DOHH2 (cell line): ENCODE measurements around the gene GRXCR1.

Experiments
- H3F3A ChIP-seq: fragments of 200-600 bp; sonication (generic), shearing (Covaris generic); 2 replicates; pipeline ENCODE4 v1.6.0; 2016; ENCODE audit warnings: antibody characterized with exemption, mild to moderate bottlenecking; ENCODE audit not compliant: control insufficient read depth, insufficient read depth
- H3K27ac ChIP-seq: fragments of 200-600 bp; sonication (generic); 2 replicates; pipeline ENCODE4 v1.5.1; 2014; ENCODE audit warnings: low read depth, mild to moderate bottlenecking, low read length, moderate library complexity
- H3K27me3 ChIP-seq: fragments of 200-600 bp; sonication (generic); 2 replicates; pipeline ENCODE4 v1.6.1; 2014; ENCODE audit warnings: mild to moderate bottlenecking, low read length, mixed read lengths; ENCODE audit not compliant: control insufficient read depth
- H3K36me3 ChIP-seq: fragments of 200-600 bp; sonication (generic); 2 replicates; pipeline ENCODE4 v1.6.1; 2014; ENCODE audit warnings: mild to moderate bottlenecking, low read length, moderate library complexity, mixed read lengths; ENCODE audit not compliant: control insufficient read depth
- H3K4me1 ChIP-seq: fragments of 200-600 bp; sonication (generic); 2 replicates; pipeline ENCODE4 v1.6.1; 2014; ENCODE audit warnings: mild to moderate bottlenecking, low read length, mixed read lengths; ENCODE audit not compliant: control insufficient read depth
- H3K4me2 ChIP-seq: fragments of 200-600 bp; sonication (generic); 2 replicates; pipeline ENCODE4 v1.6.0; 2014; ENCODE audit warnings: mild to moderate bottlenecking, low read length, moderate library complexity
- H3K4me3 ChIP-seq: fragments of 200-600 bp; sonication (generic); 2 replicates; pipeline ENCODE4 v1.5.1; 2014; ENCODE audit warnings: mild to moderate bottlenecking, low read length, mixed read lengths
- H3K79me2 ChIP-seq: fragments of 200-600 bp; sonication (generic); 2 replicates; pipeline ENCODE4 v1.6.1; 2014; ENCODE audit warnings: mild to moderate bottlenecking, low read length, mixed read lengths; ENCODE audit not compliant: control insufficient read depth
- H3K9me2 ChIP-seq: fragments of 200-600 bp; sonication (generic); replicated peaks from 2 replicates; pipeline ENCODE4 v1.6.1; 2014; ENCODE audit warnings: mild to moderate bottlenecking, low read length, mixed read lengths; ENCODE audit not compliant: control insufficient read depth
- H3K9me3 ChIP-seq: fragments of 200-600 bp; sonication (generic); 2 replicates; pipeline ENCODE4 v1.6.1; 2014; ENCODE audit warnings: antibody characterized with exemption, low read length, mixed read lengths; ENCODE audit not compliant: control insufficient read depth, insufficient read depth
- H4K20me1 ChIP-seq: fragments of 200-600 bp; sonication (generic); 2 replicates; pipeline ENCODE4 v1.6.0; 2014; ENCODE audit warnings: low read depth, mild to moderate bottlenecking, antibody characterized with exemption, low read length, moderate library complexity; ENCODE audit not compliant: control insufficient read depth, insufficient read depth
- CTCF ChIP-seq: fragments of 200-600 bp; sonication (generic); IDR thresholded peaks from one replicate; pipeline ENCODE4 v1.5.1; 2014; ENCODE audit warnings: antibody characterized with exemption, mild to moderate bottlenecking, low read depth, low read length; ENCODE audit not compliant: poor library complexity, severe bottlenecking
- EZH2phosphoT487 ChIP-seq: fragments of 200-600 bp; sonication (generic); IDR thresholded peaks from 2 replicates; pipeline ENCODE4 v1.6.1; 2017; ENCODE audit warnings: borderline replicate concordance, mild to moderate bottlenecking, antibody characterized with exemption, low read length, moderate library complexity, mixed read lengths

GRXCR1 gene

GRCh38 chr4:43041632-43042031 lies 149.1 kb downstream of the GRXCR1 start:
- Histone ChIP-seq H3K79me2 (no peaks in the 10 kb centered on the region), H4K20me1 (no peaks in the 10 kb centered on the region), H3K4me3 (no peak overlapping the region), H3K4me1 (no peaks in the 10 kb centered on the region), H3K36me3 (no peaks in the 10 kb centered on the region), H3K9me3 (no peaks in the 10 kb centered on the region), H3K27ac (no peak overlapping the region), H3K4me2 (no peak overlapping the region), H3K9me2 (no peaks in the 10 kb centered on the region), H3K27me3 (no peaks in the 10 kb centered on the region), H3F3A (no peaks in the 10 kb centered on the region)
- TF ChIP-seq CTCF, result no peak
- no peak for TF ChIP-seq EZH2phosphoT487

GRCh38 chr4:43047058-43047457 lies 154.5 kb downstream of the GRXCR1 start:
- Histone ChIP-seq H3K79me2 (no peaks in the 10 kb centered on the region), H3K27ac (no peak overlapping the region), H4K20me1 (no peaks in the 10 kb centered on the region), H3K4me3 (no peak overlapping the region), H3K27me3 (no peaks in the 10 kb centered on the region), H3K4me1 (no peaks in the 10 kb centered on the region), H3K4me2 (no peak overlapping the region), H3K9me2 (no peaks in the 10 kb centered on the region), H3K36me3 (no peaks in the 10 kb centered on the region), H3F3A (no peaks in the 10 kb centered on the region), H3K9me3 (no peaks in the 10 kb centered on the region)
- TF ChIP-seq CTCF (no peak), EZH2phosphoT487 (no peak)

- Histone ChIP-seq H3K4me2 (no peak overlapping the region), H3K79me2 (no peaks in the 10 kb centered on the region), H3K9me2 (no peaks in the 10 kb centered on the region), H3K27ac (no peak overlapping the region), H3K4me3 (no peak overlapping the region), H3K36me3 (no peaks in the 10 kb centered on the region), H3F3A (no peaks in the 10 kb centered on the region), H3K4me1 (no peaks in the 10 kb centered on the region), H4K20me1 (no peaks in the 10 kb centered on the region), H3K9me3 (no peaks in the 10 kb centered on the region), H3K27me3 (no peaks in the 10 kb centered on the region)
- no peak for TF ChIP-seq CTCF
Measured at GRCh38 chr4:43048570-43048969, 156.1 kb downstream of the GRXCR1 start.

- no peak overlapping the region for H3K4me3 ChIP-seq
- H3K27ac ChIP-seq, result no peak overlapping the region
- H3K27me3 ChIP-seq, result no peaks in the 10 kb centered on the region
- H3K79me2 ChIP-seq, result no peaks in the 10 kb centered on the region
- H3K9me3 ChIP-seq, result no peaks in the 10 kb centered on the region
- TF ChIP-seq EZH2phosphoT487, result no peak
- no peak for TF ChIP-seq CTCF
- no peaks in the 10 kb centered on the region for H3K9me2 ChIP-seq
- H3K36me3 ChIP-seq, result no peaks in the 10 kb centered on the region
- no peak overlapping the region for H3K4me2 ChIP-seq
- no peaks in the 10 kb centered on the region for H3F3A ChIP-seq
- no peaks in the 10 kb centered on the region for H3K4me1 ChIP-seq
- H4K20me1 ChIP-seq, result no peaks in the 10 kb centered on the region
Measured at GRCh38 chr4:43049326-43049725, 156.8 kb downstream of the GRXCR1 start.
